Neural progenitor cell (in vitro differentiated cells): ENCODE results near the gene CRYZL1.

Source experiments
- EZH2phosphoT487 ChIP-seq: fragments of 200-600 bp; sonication (generic); IDR thresholded peaks from 2 replicates; pipeline ENCODE4 v1.6.1; 2017; ENCODE audit warnings: antibody characterized with exemption
- TF ChIP-seq, protein P1 (sequence below): fragments of 200-600 bp; sonication (generic); IDR thresholded peaks from 2 replicates; pipeline ENCODE4 v1.5.1; 2017; ENCODE audit warnings: antibody characterized with exemption, mild to moderate bottlenecking

DNA sequence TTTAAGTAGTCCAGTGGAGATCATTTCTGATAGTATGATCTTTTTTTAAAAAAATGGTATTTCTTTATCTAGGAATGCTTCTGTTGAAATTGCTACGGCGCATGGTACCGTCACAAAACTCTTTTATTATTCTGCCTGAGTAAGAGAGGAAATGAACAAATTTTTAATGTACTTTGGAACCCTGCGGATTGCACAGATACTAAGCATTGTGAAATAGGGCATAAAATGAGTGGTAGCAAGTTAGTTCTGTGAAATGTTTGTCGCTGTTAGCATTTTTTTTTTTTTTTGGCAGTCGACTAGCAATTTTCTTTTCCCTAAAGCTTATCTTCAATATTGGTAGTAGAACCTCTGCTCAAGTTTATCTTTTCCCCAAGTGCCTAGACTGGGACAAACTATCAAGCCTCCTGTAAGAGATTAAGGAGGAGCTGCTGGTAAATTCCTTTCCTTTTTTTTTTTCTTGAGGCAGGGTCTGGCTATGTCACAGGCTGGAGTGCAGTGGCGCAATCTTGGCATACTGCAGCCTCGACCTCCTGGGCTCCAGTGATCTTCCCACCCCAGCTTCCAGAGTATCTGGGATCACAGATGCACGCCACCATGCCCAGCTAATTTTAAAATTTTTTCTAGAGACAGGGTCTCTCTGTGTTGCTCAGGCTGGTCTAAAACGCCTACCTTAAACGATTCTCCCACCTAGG is 3.0 kb upstream of the CRYZL1 start:
- TF ChIP-seq EZH2phosphoT487: no peak
- TF ChIP-seq, protein P1, sequence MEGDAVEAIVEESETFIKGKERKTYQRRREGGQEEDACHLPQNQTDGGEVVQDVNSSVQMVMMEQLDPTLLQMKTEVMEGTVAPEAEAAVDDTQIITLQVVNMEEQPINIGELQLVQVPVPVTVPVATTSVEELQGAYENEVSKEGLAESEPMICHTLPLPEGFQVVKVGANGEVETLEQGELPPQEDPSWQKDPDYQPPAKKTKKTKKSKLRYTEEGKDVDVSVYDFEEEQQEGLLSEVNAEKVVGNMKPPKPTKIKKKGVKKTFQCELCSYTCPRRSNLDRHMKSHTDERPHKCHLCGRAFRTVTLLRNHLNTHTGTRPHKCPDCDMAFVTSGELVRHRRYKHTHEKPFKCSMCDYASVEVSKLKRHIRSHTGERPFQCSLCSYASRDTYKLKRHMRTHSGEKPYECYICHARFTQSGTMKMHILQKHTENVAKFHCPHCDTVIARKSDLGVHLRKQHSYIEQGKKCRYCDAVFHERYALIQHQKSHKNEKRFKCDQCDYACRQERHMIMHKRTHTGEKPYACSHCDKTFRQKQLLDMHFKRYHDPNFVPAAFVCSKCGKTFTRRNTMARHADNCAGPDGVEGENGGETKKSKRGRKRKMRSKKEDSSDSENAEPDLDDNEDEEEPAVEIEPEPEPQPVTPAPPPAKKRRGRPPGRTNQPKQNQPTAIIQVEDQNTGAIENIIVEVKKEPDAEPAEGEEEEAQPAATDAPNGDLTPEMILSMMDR: no peak
